Right atrium auricular region (tissue), 2 donors: ENCODE data around the gene NOTCH3. TPM values are rescaled to one million over a fixed set of nuclear protein-coding genes. Genes with fewer than 3 reads are reported as not detected.
A peak's percentile ranks its signal among the peaks of the same experiment; 100 is the strongest.

ENCODE experiments used
- DNase-seq: peaks from one replicate; pipeline ENCODE4 v3.0.0-alpha.2; 2019; ENCODE audit warnings: low spot score
- H3K27ac ChIP-seq, 2 donors: fragments of 200-600 bp; sonication (generic); 1 replicate in 1 of 2; 2 replicates in 1 of 2; pipeline ENCODE4 v1.5.1; 2016 to 2019
- H3K27me3 ChIP-seq, 2 donors: fragments of 200-600 bp; sonication (generic); one replicate each; pipeline versions ENCODE4 v1.5.1 to v1.6.0; 2017 to 2019
- H3K36me3 ChIP-seq: fragments of 200-600 bp; sonication (generic); one replicate; pipeline ENCODE4 v1.5.1; 2016
- H3K4me1 ChIP-seq, 2 donors: fragments of 200-600 bp; sonication (generic); one replicate each; pipeline versions ENCODE4 v1.5.1 to v1.6.0; 2017 to 2019
- H3K4me3 ChIP-seq, 2 donors: fragments of 200-600 bp; sonication (generic); 1 replicate in 1 of 2; 2 replicates in 1 of 2; pipeline ENCODE4 v1.5.1; 2017 to 2019; ENCODE audit warnings: mild to moderate bottlenecking in 1 of 2, moderate library complexity in 1 of 2
- H3K9me3 ChIP-seq, 2 donors: fragments of 200-600 bp; sonication (generic); one replicate each; pipeline ENCODE4 v1.5.1; 2019
- total RNA-seq, 2 donors: library from RNA; depleted of rRNA; stranded (reverse); fragments of >200 nt; gene quantifications; one replicate each; pipeline ENCODE4 v1.1.0, GENCODE V29; 2016
- TF ChIP-seq, protein P1 (sequence below), 2 donors: fragments of 200-600 bp; sonication (generic); IDR thresholded peaks; one replicate each; pipeline ENCODE4 v1.5.1; 2019; ENCODE audit warnings: antibody characterized with exemption in 2 of 2

NOTCH3 gene
- total RNA-seq, 2 donors from 2014 or later = 16.8 to 34.2 TPM

DNA sequence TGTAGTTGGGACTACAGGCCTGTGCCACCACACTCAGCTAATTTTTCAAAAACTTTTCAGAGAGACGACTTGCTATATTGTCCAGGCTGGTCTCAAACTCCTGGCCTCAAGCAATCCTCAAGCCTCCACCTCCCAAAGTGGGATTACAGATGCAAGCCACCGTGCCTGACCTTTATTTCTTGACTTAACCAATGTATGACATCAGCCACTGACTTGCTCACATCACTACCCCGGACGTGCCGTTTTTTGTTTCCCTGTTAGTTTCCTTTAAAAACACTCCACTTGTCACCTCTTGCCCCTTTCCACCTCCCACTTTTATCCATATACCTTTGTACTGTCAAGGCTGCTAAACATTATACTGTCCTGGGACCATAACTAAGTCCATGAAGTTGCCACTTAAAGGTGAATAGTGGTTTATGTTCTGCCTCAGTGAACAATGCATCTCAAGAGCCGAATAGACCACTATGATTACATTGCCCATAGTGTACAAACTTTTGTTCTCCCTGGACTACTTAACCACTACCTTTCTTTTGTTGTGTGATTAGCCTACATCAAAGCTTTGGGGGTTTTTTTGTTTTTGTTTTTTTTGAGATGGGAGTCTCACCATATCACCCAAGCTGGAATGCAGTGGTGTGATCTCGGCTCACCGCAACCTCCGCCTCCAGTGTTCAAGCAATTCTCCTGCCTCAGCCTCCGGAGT lies 33.8 kb upstream of the NOTCH3 start:
- TF ChIP-seq, protein P1, sequence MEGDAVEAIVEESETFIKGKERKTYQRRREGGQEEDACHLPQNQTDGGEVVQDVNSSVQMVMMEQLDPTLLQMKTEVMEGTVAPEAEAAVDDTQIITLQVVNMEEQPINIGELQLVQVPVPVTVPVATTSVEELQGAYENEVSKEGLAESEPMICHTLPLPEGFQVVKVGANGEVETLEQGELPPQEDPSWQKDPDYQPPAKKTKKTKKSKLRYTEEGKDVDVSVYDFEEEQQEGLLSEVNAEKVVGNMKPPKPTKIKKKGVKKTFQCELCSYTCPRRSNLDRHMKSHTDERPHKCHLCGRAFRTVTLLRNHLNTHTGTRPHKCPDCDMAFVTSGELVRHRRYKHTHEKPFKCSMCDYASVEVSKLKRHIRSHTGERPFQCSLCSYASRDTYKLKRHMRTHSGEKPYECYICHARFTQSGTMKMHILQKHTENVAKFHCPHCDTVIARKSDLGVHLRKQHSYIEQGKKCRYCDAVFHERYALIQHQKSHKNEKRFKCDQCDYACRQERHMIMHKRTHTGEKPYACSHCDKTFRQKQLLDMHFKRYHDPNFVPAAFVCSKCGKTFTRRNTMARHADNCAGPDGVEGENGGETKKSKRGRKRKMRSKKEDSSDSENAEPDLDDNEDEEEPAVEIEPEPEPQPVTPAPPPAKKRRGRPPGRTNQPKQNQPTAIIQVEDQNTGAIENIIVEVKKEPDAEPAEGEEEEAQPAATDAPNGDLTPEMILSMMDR (IDR thresholded peaks at IDR 0.05) = no peak
- Histone ChIP-seq H3K36me3 (peaks cover 36% of the 10 kb centered on the region), H3K4me1 (peaks cover 0 to 20% of the 10 kb centered on the region in 2 donors), H3K9me3 (no peaks in the 10 kb centered on the region), H3K27me3 (no peaks in the 10 kb centered on the region), H3K4me3 (no peak overlapping the region), H3K27ac (no peak overlapping the region)
- DNase-seq = no peak

DNA sequence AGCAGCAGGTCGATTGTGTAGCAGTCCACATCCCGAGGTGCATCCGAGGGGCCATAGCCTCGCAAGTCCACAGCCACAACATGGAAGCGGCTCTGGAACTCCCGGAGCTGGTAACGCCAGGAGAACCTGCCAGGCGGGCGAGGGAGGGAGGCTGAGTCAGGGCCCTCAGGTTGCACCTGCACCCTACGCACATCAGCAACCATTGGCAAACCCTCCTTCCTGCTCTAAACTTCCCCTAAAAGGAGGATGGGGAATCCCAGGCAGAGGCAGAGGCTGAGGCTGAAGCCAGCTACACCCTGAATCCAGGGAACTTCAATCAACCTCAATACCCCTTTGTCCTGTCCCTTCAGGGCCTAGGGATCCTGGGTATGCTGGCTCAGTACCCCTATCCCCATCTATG lies 30.5 kb upstream of the NOTCH3 start:
- TF ChIP-seq, protein P1 (IDR thresholded peaks at IDR 0.05) = no peak
- no peak overlapping the region for H3K4me3 ChIP-seq
- H3K36me3 ChIP-seq = peaks cover 4% of the 10 kb centered on the region
- no peak for DNase-seq
- H3K9me3 ChIP-seq = no peaks in the 10 kb centered on the region
- no peak overlapping the region for H3K27ac ChIP-seq
- H3K4me1 ChIP-seq = peaks cover 0 to 20% of the 10 kb centered on the region in 2 donors
- no peaks in the 10 kb centered on the region for H3K27me3 ChIP-seq

DNA sequence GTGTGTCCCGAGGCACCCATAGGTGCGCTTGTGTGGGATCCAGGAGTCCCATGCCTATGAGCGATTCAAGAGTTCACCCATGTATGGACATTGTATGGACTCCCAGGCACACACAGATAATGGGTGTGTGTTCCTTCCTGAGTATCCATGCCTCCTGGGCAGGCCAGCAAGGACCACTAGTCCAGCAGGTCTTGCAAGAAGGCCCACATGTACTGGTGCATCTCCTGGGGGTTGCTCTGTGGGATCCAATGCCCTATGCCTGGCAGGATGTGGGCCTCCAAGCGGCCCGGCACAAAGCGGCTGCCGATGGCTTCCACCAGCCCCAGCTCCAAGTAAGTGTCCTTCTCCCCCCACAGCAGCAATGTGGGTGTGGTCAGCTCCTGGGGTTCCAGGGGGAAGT lies 26.5 kb upstream of the NOTCH3 start:
- DNase-seq = no peak
- H3K27ac ChIP-seq = no peak overlapping the region
- no peaks in the 10 kb centered on the region for H3K9me3 ChIP-seq
- peaks cover 0 to 29% of the 10 kb centered on the region in 2 donors for H3K4me1 ChIP-seq
- H3K27me3 ChIP-seq = no peaks in the 10 kb centered on the region
- TF ChIP-seq, protein P1 (IDR thresholded peaks at IDR 0.05) = no peak
- no peaks in the 10 kb centered on the region for H3K36me3 ChIP-seq
- no peak overlapping the region for H3K4me3 ChIP-seq

DNA sequence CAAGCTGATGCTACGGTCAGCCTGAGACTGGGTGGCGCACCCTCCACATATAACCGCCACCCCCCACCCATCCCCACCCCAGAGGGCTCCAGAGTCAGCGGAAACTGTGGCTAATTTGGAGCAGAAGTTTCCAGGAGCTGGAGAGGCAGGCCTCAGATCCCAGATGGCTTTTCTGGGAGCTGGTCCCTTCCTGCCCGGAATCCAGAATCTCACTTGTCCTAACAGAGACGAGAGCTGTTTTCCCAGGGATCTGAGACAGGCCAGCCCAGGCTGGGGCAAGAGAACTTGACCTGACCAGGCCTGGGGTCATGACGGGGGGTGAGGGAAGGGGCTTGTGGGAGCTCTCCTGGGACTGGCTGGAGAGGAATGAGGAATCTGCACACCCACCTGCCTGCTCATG lies 25.0 kb upstream of the NOTCH3 start:
- H3K9me3 ChIP-seq = no peaks in the 10 kb centered on the region
- peak overlapping the region; percentile 23 to 39 for H3K27ac ChIP-seq
- no peak overlapping the region for H3K4me3 ChIP-seq
- H3K27me3 ChIP-seq = no peaks in the 10 kb centered on the region
- no peaks in the 10 kb centered on the region for H3K36me3 ChIP-seq
- H3K4me1 ChIP-seq = peaks cover 0 to 22% of the 10 kb centered on the region in 2 donors
- DNase-seq = no peak
- TF ChIP-seq, protein P1 (IDR thresholded peaks at IDR 0.05) = no peak

- Histone ChIP-seq H3K27ac (peak overlapping the region; percentile 61 to 65), H3K4me1 (peaks cover 0 to 22% of the 10 kb centered on the region in 2 donors), H3K27me3 (no peaks in the 10 kb centered on the region), H3K4me3 (peak overlapping the region; percentile 48 to 72), H3K36me3 (no peaks in the 10 kb centered on the region), H3K9me3 (no peaks in the 10 kb centered on the region)
- TF ChIP-seq, protein P1 (IDR thresholded peaks at IDR 0.05) = no peak
- peak; percentile 65 for DNase-seq
Measured at GRCh38 chr19:15223649-15224361, 23.0 kb upstream of the NOTCH3 start.
